Common myeloid progenitor, CD34-positive (primary cell): ENCODE data around the gene PPAN.

Experiments
- CTCF ChIA-PET: fragments of 350-600 bp; sonication (Branson Sonifier 250); formaldehyde crosslinking; loops from one replicate; lab custom pipeline; 2021; ENCODE audit warnings: antibody characterized with exemption; lab: Charles Lee
- POLR2A ChIA-PET: fragments of 350-600 bp; sonication (Branson Sonifier 250); formaldehyde crosslinking; loops from one replicate; lab custom pipeline; 2021; ENCODE audit warnings: antibody characterized with exemption; lab: Charles Lee
- DNase-seq, 3 donors: peaks; one replicate each; pipeline versions ENCODE4 v3.0.0 to v3.0.0-alpha.2; 2013
- H3K27ac ChIP-seq, 2 experiments: 1 replicate in 1 of 2; 2 replicates in 1 of 2; pipeline ENCODE4 v1.7.0; 2013; ENCODE audit warnings: inconsistent platforms in 2 of 2, low read length in 2 of 2, mild to moderate bottlenecking in 2 of 2, low read depth in 1 of 2, moderate library complexity in 1 of 2; ENCODE audit not compliant: severe bottlenecking in 2 of 2, insufficient read depth in 1 of 2, poor library complexity in 1 of 2
- H3K27me3 ChIP-seq, 5 experiments: replicated peaks in 2 of 5; 1 replicate in 3 of 5; 2 replicates in 2 of 5; pipeline versions ENCODE4 v1.6.1 to v1.7.0; 2013; ENCODE audit warnings: low read length in 4 of 5, mild to moderate bottlenecking in 2 of 5, moderate library complexity in 2 of 5, inconsistent platforms in 1 of 5; ENCODE audit not compliant: insufficient read depth in 5 of 5, control insufficient read depth in 4 of 5
- H3K36me3 ChIP-seq, 4 experiments: 1 replicate in 2 of 4; 2 replicates in 2 of 4; pipeline versions ENCODE4 v1.6.1 to v1.7.0; 2013; ENCODE audit warnings: low read length in 3 of 4, control low read depth in 1 of 4, mild to moderate bottlenecking in 1 of 4; ENCODE audit not compliant: control insufficient read depth in 4 of 4, insufficient read depth in 4 of 4
- H3K4me1 ChIP-seq, 4 experiments: 1 replicate in 3 of 4; 2 replicates in 1 of 4; pipeline versions ENCODE4 v1.6.1 to v1.7.1; 2013; ENCODE audit warnings: low read length in 3 of 4, mild to moderate bottlenecking in 3 of 4, control low read depth in 1 of 4, inconsistent platforms in 1 of 4, moderate library complexity in 1 of 4; ENCODE audit not compliant: control insufficient read depth in 4 of 4, insufficient read depth in 4 of 4; ENCODE audit errors: control extremely low read depth in 1 of 4
- H3K4me3 ChIP-seq, 7 experiments: 1 replicate in 4 of 7; 2 replicates in 3 of 7; pipeline versions ENCODE4 v1.5.1 to v1.7.0; 2013; ENCODE audit warnings: mild to moderate bottlenecking in 7 of 7, low read length in 6 of 7, moderate library complexity in 6 of 7, inconsistent platforms in 2 of 7, low read depth in 2 of 7, control low read depth in 1 of 7; ENCODE audit not compliant: insufficient read depth in 4 of 7, control insufficient read depth in 1 of 7; ENCODE audit errors: extremely low read depth in 1 of 7
- H3K9me3 ChIP-seq, 5 experiments: 1 replicate in 4 of 5; 2 replicates in 1 of 5; pipeline versions ENCODE4 v1.6.1 to v1.7.1; 2013; ENCODE audit warnings: low read length in 4 of 5, mild to moderate bottlenecking in 2 of 5, inconsistent platforms in 1 of 5, low read depth in 1 of 5, moderate library complexity in 1 of 5; ENCODE audit not compliant: control insufficient read depth in 4 of 5, insufficient read depth in 2 of 5; ENCODE audit errors: control extremely low read depth in 1 of 5
- WGBS: methylation state at CpG from one replicate; pipeline ENCODE4 v1.1.5; 2013; ENCODE audit not compliant: insufficient coverage; 5-methylcytosine and 5-hydroxymethylcytosine counted together

PPAN gene

DNA sequence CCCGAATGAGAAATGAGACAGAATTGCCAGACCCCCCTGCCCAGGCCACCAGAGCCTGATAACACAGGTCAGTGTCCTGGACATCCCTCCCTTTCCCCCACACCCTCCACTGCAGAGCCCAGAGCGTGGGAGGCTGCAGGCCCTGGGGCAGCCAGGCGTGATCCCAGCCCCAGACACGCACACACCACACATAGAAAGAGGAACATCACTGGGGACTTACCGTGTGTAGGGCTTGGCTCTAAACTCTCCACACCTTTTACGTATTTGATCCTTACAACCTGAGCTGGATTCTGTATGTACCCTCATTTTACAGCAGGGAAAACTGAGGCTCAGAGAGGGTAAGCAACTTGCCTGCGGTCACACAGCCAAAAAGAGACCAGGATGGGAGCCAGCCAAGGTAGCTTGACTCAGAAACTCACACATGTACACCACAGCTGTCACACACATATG lies 3.4 kb upstream of the PPAN start:
- H3K4me1 ChIP-seq: peaks cover 16 to 55% (median 48%) of the 10 kb centered on the region in 4 experiments
- DNase-seq: peak in 2 of 3 donors; percentile 66 to 78
- H3K36me3 ChIP-seq: peaks cover 0 to 8% (median 7%) of the 10 kb centered on the region in 4 experiments
- peak overlapping the region; percentile 42 to 76 for H3K27ac ChIP-seq
- POLR2A ChIA-PET: no interaction called here
- H3K4me3 ChIP-seq: no peak overlapping the region
- H3K9me3 ChIP-seq: no peaks in the 10 kb centered on the region
- 84% methylated on average over 3 of the region's 7 CpGs for WGBS
- no peaks in the 10 kb centered on the region for H3K27me3 ChIP-seq
- CTCF ChIA-PET: interaction anchor here (0.7 to 2.6 kb wide), 5 partner anchors 11 to 172 kb away, joined by 3 to 12 read pairs (median 3); no protein-coding TSS in a partner anchor

DNA sequence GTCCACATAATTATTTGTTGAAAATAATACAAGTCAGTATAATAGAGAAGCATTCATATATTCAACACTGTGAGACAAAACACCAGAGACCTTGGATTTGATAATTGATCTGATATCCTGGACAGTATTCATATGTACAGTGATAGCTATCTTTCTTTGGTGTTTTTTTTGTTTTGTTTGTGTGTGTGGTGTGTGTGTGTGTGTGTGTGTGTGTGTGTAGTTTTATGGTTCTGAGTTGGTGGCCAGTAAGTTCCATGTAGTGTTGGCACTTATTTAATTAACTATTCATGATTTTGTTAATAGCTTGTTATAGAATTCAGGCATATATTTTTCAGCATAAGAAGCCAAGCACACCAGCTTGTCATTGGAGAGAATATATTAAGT lies 2.0 kb upstream of the PPAN start:
- Histone ChIP-seq H3K4me3 (peak overlapping the region in 2 of 7 experiments; percentile 37 to 89), H3K27me3 (no peaks in the 10 kb centered on the region), H3K27ac (peak overlapping the region; percentile 40 to 93), H3K4me1 (peaks cover 16 to 57% (median 51%) of the 10 kb centered on the region in 4 experiments), H3K36me3 (peaks cover 0 to 18% (median 18%) of the 10 kb centered on the region in 4 experiments), H3K9me3 (no peaks in the 10 kb centered on the region)
- DNase-seq: peak in 1 of 3 donors; percentile 55
- CTCF ChIA-PET: interaction anchor here (0.8 to 2.6 kb wide), 5 partner anchors 9 to 76 kb away, joined by 3 to 12 read pairs (median 3); no protein-coding TSS in a partner anchor
- POLR2A ChIA-PET: interaction anchor here (1.0 to 1.4 kb wide), 3 partner anchors 10 to 167 kb away, joined by 3 to 8 read pairs (median 6); partner anchors contain the start of gene ICAM1

GRCh38 chr19:10104665-10105508 lies 1.3 kb upstream of the PPAN start:
- Histone ChIP-seq H3K9me3 (no peaks in the 10 kb centered on the region), H3K4me3 (peak overlapping the region in 4 of 7 experiments; percentile 13 to 99 (median 84)), H3K27me3 (no peaks in the 10 kb centered on the region), H3K4me1 (peaks cover 16 to 64% (median 53%) of the 10 kb centered on the region in 4 experiments), H3K27ac (peak overlapping the region; percentile 90 to 93), H3K36me3 (peaks cover 0 to 26% (median 26%) of the 10 kb centered on the region in 4 experiments)
- 6% methylated on average over 13 of the region's 15 CpGs for WGBS
- peak; percentile 92 to 100 (median 99) for DNase-seq
- ChIA-PET POLR2A (interaction anchor here (1.0 to 1.4 kb wide), 3 partner anchors 9 to 166 kb away, joined by 3 to 8 read pairs (median 6); partner anchors contain the start of gene ICAM1), CTCF (interaction anchor here (0.8 to 2.6 kb wide), 4 partner anchors 8 to 77 kb away, joined by 3 to 12 read pairs (median 4); no protein-coding TSS in a partner anchor)

- H3K9me3 ChIP-seq: no peaks in the 10 kb centered on the region
- peak overlapping the region; percentile 90 to 93 for H3K27ac ChIP-seq
- H3K27me3 ChIP-seq: no peaks in the 10 kb centered on the region
- peak; percentile 66 to 84 (median 74) for DNase-seq
- ChIA-PET POLR2A (interaction anchor here (1.5 kb wide), 1 partner anchor 12 kb away, joined by 6 read pairs; no protein-coding TSS in a partner anchor), CTCF (interaction anchor here (0.9 to 2.0 kb wide), 3 partner anchors 9 to 13 kb away, joined by 4 to 13 read pairs (median 6); no protein-coding TSS in a partner anchor)
- H3K4me3 ChIP-seq: peak overlapping the region in 5 of 7 experiments; percentile 15 to 99 (median 80)
- 18% methylated on average over 16 of the region's 16 CpGs for WGBS
- peaks cover 16 to 71% (median 57%) of the 10 kb centered on the region in 4 experiments for H3K4me1 ChIP-seq
- peaks cover 0 to 33% (median 31%) of the 10 kb centered on the region in 4 experiments for H3K36me3 ChIP-seq
These were observed 558 bp upstream of the PPAN start for GRCh38 chr19:10105509-10106099.

DNA sequence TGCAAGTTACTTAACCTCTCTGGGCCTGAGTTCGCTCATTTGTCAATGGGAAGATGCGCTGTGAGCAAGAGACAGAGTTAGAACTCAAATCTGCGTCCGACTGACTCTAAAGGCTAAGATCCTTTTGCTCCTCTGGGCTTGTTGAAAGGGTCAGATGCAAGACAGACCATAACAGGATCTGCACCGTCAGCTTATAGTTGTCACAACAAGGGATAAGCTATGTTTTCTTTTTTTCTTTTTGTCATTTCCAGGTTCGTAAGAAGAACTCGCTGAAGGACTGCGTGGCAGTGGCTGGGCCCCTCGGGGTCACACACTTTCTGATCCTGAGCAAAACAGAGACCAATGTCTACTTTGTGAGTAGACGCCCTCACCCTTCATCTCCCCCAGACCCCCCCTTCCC lies 1.1 kb downstream of the PPAN start:
- Histone ChIP-seq H3K27ac (peak overlapping the region; percentile 90 to 93), H3K27me3 (no peaks in the 10 kb centered on the region), H3K36me3 (peaks cover 0 to 46% (median 38%) of the 10 kb centered on the region in 4 experiments), H3K4me1 (peaks cover 16 to 83% (median 68%) of the 10 kb centered on the region in 4 experiments), H3K4me3 (peak overlapping the region in 6 of 7 experiments; percentile 74 to 99 (median 79)), H3K9me3 (no peaks in the 10 kb centered on the region)
- 98% methylated on average over 9 of the region's 10 CpGs for WGBS
- CTCF ChIA-PET: interaction anchor here (1.5 to 16.0 kb wide), 4 partner anchors 8 to 13 kb away, joined by 6 to 118 read pairs (median 10); no protein-coding TSS in a partner anchor
- no peak for DNase-seq
- POLR2A ChIA-PET: interaction anchor here (0.6 kb wide), 1 partner anchor 349 kb away, joined by 3 read pairs; no protein-coding TSS in a partner anchor

- peak overlapping the region in 1 of 2 experiments; percentile 93 for H3K27ac ChIP-seq
- no peak for DNase-seq
- no peaks in the 10 kb centered on the region for H3K27me3 ChIP-seq
- peak overlapping the region in 1 of 7 experiments; percentile 99 for H3K4me3 ChIP-seq
- POLR2A ChIA-PET: interaction anchor here (0.6 kb wide), 1 partner anchor 349 kb away, joined by 3 read pairs; no protein-coding TSS in a partner anchor
- H3K36me3 ChIP-seq: peaks cover 0 to 48% (median 39%) of the 10 kb centered on the region in 4 experiments
- 98% methylated on average over 13 of the region's 14 CpGs for WGBS
- H3K4me1 ChIP-seq: peaks cover 16 to 79% (median 64%) of the 10 kb centered on the region in 4 experiments
- H3K9me3 ChIP-seq: no peaks in the 10 kb centered on the region
- CTCF ChIA-PET: interaction anchor here (1.5 to 16.0 kb wide), 2 partner anchors 10 to 13 kb away, joined by 6 to 118 read pairs; no protein-coding TSS in a partner anchor
These were observed 1.7 kb downstream of the PPAN start for GRCh38 chr19:10107817-10108367.
